AG04450 (cell line): ENCODE data around the gene C10orf53. TPM values are rescaled to one million over a fixed set of nuclear protein-coding genes. Genes with fewer than 3 reads are reported as not detected.

Experiments used
- CTCF ChIA-PET: fragments of 300-600, 350-600 bp; formaldehyde crosslinking; extraction: SDS; loops from one replicate; lab custom pipeline; 2022; ENCODE audit warnings: antibody characterized with exemption, inconsistent platforms; lab: Charles Lee
- POLR2A ChIA-PET: fragments of 350-600 bp; formaldehyde crosslinking; extraction: SDS; loops from one replicate; lab custom pipeline; 2021; ENCODE audit warnings: antibody characterized with exemption, inconsistent platforms; lab: Yijun Ruan, JAX
- DNase-seq: peaks from one replicate; pipeline ENCODE4 v3.0.0-alpha.2; 2011; ENCODE audit warnings: low read depth, low spot score
- H3K27ac ChIP-seq: one replicate; pipeline ENCODE4 v1.5.1; 2012; ENCODE audit warnings: low read depth, low read length, control low read depth
- H3K27me3 ChIP-seq: one replicate; pipeline ENCODE4 v1.6.0; 2012; ENCODE audit warnings: low read length; ENCODE audit not compliant: control insufficient read depth, insufficient read depth
- H3K4me3 ChIP-seq: 2 replicates; pipeline ENCODE4 v1.5.1; 2011; ENCODE audit warnings: mild to moderate bottlenecking, low read depth, low read length, control low read depth
- H3K9me3 ChIP-seq: 2 replicates; pipeline ENCODE4 v1.5.1; 2012; ENCODE audit warnings: low read length; ENCODE audit not compliant: control insufficient read depth, insufficient read depth
- polyA plus RNA-seq: library from polyadenylated mRNA; depleted of rRNA; stranded (reverse); fragments of >200 nt; gene quantifications from 2 replicates; pipeline ENCODE4 v1.2.3, GENCODE V29; 2011
- TF ChIP-seq, protein P1 (sequence below): IDR thresholded peaks from 2 replicates; pipeline ENCODE4 v1.5.1; 2011; ENCODE audit warnings: low read depth, low read length, control low read depth, inconsistent platforms

Gene C10orf53
- polyA plus RNA-seq, 1 experiment: not detected

GRCh38 chr10:49656845-49657493 lies 22.5 kb upstream of the C10orf53 start:
- ChIA-PET CTCF (no interaction called here), POLR2A (no interaction called here)
- Histone ChIP-seq H3K27ac (no peak overlapping the region), H3K9me3 (no peaks in the 10 kb centered on the region), H3K4me3 (no peak overlapping the region), H3K27me3 (peaks cover 2% of the 10 kb centered on the region)
- no peak for DNase-seq
- TF ChIP-seq, protein P1, sequence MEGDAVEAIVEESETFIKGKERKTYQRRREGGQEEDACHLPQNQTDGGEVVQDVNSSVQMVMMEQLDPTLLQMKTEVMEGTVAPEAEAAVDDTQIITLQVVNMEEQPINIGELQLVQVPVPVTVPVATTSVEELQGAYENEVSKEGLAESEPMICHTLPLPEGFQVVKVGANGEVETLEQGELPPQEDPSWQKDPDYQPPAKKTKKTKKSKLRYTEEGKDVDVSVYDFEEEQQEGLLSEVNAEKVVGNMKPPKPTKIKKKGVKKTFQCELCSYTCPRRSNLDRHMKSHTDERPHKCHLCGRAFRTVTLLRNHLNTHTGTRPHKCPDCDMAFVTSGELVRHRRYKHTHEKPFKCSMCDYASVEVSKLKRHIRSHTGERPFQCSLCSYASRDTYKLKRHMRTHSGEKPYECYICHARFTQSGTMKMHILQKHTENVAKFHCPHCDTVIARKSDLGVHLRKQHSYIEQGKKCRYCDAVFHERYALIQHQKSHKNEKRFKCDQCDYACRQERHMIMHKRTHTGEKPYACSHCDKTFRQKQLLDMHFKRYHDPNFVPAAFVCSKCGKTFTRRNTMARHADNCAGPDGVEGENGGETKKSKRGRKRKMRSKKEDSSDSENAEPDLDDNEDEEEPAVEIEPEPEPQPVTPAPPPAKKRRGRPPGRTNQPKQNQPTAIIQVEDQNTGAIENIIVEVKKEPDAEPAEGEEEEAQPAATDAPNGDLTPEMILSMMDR: no peak

GRCh38 chr10:49657606-49658005 lies 21.8 kb upstream of the C10orf53 start:
- TF ChIP-seq, protein P1: no peak
- POLR2A ChIA-PET: no interaction called here
- DNase-seq: no peak
- peaks cover 2% of the 10 kb centered on the region for H3K27me3 ChIP-seq
- H3K4me3 ChIP-seq: no peak overlapping the region
- H3K27ac ChIP-seq: no peak overlapping the region
- H3K9me3 ChIP-seq: no peaks in the 10 kb centered on the region
- CTCF ChIA-PET: no interaction called here

- Histone ChIP-seq H3K27me3 (no peaks in the 10 kb centered on the region), H3K9me3 (no peaks in the 10 kb centered on the region), H3K27ac (no peak overlapping the region), H3K4me3 (no peak overlapping the region)
- CTCF ChIA-PET: no interaction called here
- DNase-seq: no peak
- POLR2A ChIA-PET: no interaction called here
- TF ChIP-seq, protein P1: no peak
Measured at GRCh38 chr10:49661140-49661856, 18.2 kb upstream of the C10orf53 start.

DNA sequence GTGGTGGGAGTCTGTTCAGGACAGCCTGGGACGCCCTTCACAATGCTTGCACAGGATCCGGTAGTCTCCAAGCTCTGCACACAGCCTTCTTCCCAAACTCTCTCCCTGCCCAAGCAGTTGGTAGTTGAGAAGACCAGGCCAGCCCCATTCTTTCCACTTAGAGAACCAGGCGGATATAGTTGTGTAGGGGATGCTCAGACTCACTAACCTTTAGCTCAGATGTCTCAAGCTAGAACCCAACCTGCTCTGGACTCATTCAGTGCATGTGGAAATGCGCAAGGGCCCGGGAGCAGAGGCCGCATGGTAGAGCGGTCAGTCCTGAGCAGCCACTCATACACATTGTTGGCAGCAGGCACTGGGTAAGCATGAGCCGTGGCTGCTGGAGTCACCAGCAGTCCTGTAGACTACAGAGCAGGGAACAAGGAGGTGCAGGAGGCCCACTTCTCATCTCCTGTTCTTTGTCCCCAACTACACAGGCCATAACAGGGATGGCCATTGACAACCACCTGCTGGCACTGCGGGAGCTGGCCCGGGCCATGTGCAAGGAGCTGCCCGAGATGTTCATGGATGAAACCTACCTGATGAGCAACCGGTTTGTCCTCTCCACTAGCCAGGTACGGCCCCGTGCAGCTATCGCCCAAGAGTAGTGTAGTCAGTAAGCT lies 17.2 kb upstream of the C10orf53 start:
- H3K27ac ChIP-seq: no peak overlapping the region
- POLR2A ChIA-PET: no interaction called here
- CTCF ChIA-PET: no interaction called here

More for the DNA sequence above, 17.2 kb upstream of the C10orf53 start:
- TF ChIP-seq, protein P1: no peak
- no peak for DNase-seq
- no peaks in the 10 kb centered on the region for H3K27me3 ChIP-seq
- no peak overlapping the region for H3K4me3 ChIP-seq
- H3K9me3 ChIP-seq: no peaks in the 10 kb centered on the region
